Cardiac muscle cell (in vitro differentiated cells and primary cell): Measurements from ENCODE around the gene NDUFAF8. TPM values are rescaled to one million over a fixed set of nuclear protein-coding genes. Genes with fewer than 3 reads are reported as not detected.
A peak's percentile ranks its signal among the peaks of the same experiment; 100 is the strongest.

Source experiments
- DNase-seq, 2 donors: peaks; one replicate each; pipeline versions ENCODE4 v3.0.0 to v3.0.0-alpha.2; 2010 to 2017; ENCODE audit warnings: low read depth in 1 of 2, low spot score in 1 of 2
- H3K27ac ChIP-seq: fragments of 200-600 bp; sonication (generic); 2 replicates; pipeline ENCODE4 v1.5.1; 2016
- H3K27me3 ChIP-seq: fragments of 200-600 bp; sonication (generic); 2 replicates; pipeline ENCODE4 v1.6.0; 2016; ENCODE audit warnings: control low read depth
- H3K36me3 ChIP-seq: fragments of 200-600 bp; sonication (generic); 2 replicates; pipeline ENCODE4 v1.5.1; 2016; ENCODE audit warnings: control low read depth
- H3K4me1 ChIP-seq: fragments of 200-600 bp; sonication (generic); 2 replicates; pipeline ENCODE4 v1.8.1; 2017; ENCODE audit warnings: low read depth, mild to moderate bottlenecking, mixed run types
- H3K4me3 ChIP-seq: fragments of 200-600 bp; sonication (generic); 2 replicates; pipeline ENCODE4 v1.5.1; 2016; ENCODE audit warnings: mild to moderate bottlenecking
- H3K9me3 ChIP-seq: fragments of 200-600 bp; sonication (generic); 2 replicates; pipeline ENCODE4 v1.5.1; 2017; ENCODE audit warnings: low read depth, mild to moderate bottlenecking, control low read depth
- CTCF ChIP-seq: IDR thresholded peaks from 2 replicates; pipeline ENCODE4 v1.5.1; 2012; ENCODE audit warnings: low read depth, mild to moderate bottlenecking, low read length
- polyA plus RNA-seq: library from polyadenylated mRNA; unstranded; fragments of >200 nt; fragmentation: Nextera tagmentation; extraction: Ambion mirVana; gene quantifications from 2 replicates; pipeline ENCODE4 v1.2.1, GENCODE V29; 2016
- total RNA-seq: library from RNA; depleted of rRNA; stranded (reverse); fragments of >200 nt; gene quantifications from 2 replicates; pipeline ENCODE4 v1.2.3, GENCODE V29; 2016

The NDUFAF8 gene
- total and polyA plus RNA-seq, 2 experiments from 2014 or later, result 52.3 to 142 TPM

GRCh38 chr17:81199482-81199830 is 39.7 kb upstream of the NDUFAF8 start:
- no peaks in the 10 kb centered on the region for H3K27me3 ChIP-seq
- H3K27ac ChIP-seq, result no peak overlapping the region
- no peaks in the 10 kb centered on the region for H3K4me1 ChIP-seq
- no peaks in the 10 kb centered on the region for H3K36me3 ChIP-seq
- no peak overlapping the region for H3K4me3 ChIP-seq
- TF ChIP-seq CTCF, result no peak
- no peak for DNase-seq
- no peaks in the 10 kb centered on the region for H3K9me3 ChIP-seq

- DNase-seq, result no peak
- Histone ChIP-seq H3K4me1 (no peaks in the 10 kb centered on the region), H3K36me3 (no peaks in the 10 kb centered on the region), H3K9me3 (no peaks in the 10 kb centered on the region), H3K4me3 (no peak overlapping the region), H3K27ac (no peak overlapping the region), H3K27me3 (no peaks in the 10 kb centered on the region)
- no peak for TF ChIP-seq CTCF
These were observed 38.9 kb upstream of the NDUFAF8 start for GRCh38 chr17:81200201-81200600.

- DNase-seq, result peak; percentile 78 to 81
- TF ChIP-seq CTCF, result peak; percentile 73
- Histone ChIP-seq H3K4me1 (no peaks in the 10 kb centered on the region), H3K9me3 (no peaks in the 10 kb centered on the region), H3K27me3 (no peaks in the 10 kb centered on the region), H3K36me3 (no peaks in the 10 kb centered on the region), H3K27ac (no peak overlapping the region), H3K4me3 (no peak overlapping the region)
These were observed 38.2 kb upstream of the NDUFAF8 start for GRCh38 chr17:81200695-81201580.

- no peak for TF ChIP-seq CTCF
- H3K27me3 ChIP-seq, result no peaks in the 10 kb centered on the region
These were observed 36.8 kb upstream of the NDUFAF8 start for GRCh38 chr17:81202318-81202717.

GRCh38 chr17:81203136-81203535 is 36.0 kb upstream of the NDUFAF8 start:
- TF ChIP-seq CTCF, result no peak
- DNase-seq, result no peak
- Histone ChIP-seq H3K27ac (no peak overlapping the region), H3K9me3 (no peaks in the 10 kb centered on the region), H3K4me3 (no peak overlapping the region), H3K36me3 (no peaks in the 10 kb centered on the region), H3K27me3 (no peaks in the 10 kb centered on the region), H3K4me1 (no peaks in the 10 kb centered on the region)

More at GRCh38 chr17:81202318-81202717, 36.8 kb upstream of the NDUFAF8 start:
- DNase-seq, result no peak
- no peak overlapping the region for H3K27ac ChIP-seq
- no peaks in the 10 kb centered on the region for H3K4me1 ChIP-seq
- no peaks in the 10 kb centered on the region for H3K9me3 ChIP-seq
- H3K4me3 ChIP-seq, result no peak overlapping the region
- H3K36me3 ChIP-seq, result no peaks in the 10 kb centered on the region
